GM10248 (cell line): ENCODE results near the gene RNF5.

Experiments
- CTCF ChIA-PET: fragments of 300-600 bp; sonication (Branson Sonifier 250); formaldehyde crosslinking; extraction: SDS; loops from one replicate; lab custom pipeline; 2021; ENCODE audit warnings: antibody characterized with exemption; lab: Yijun Ruan, JAX
- POLR2A ChIA-PET: fragments of 350-650 bp; sonication (Branson Sonifier 250); formaldehyde crosslinking; extraction: SDS; loops from one replicate; lab custom pipeline; 2020; ENCODE audit warnings: antibody characterized with exemption; lab: Yijun Ruan, JAX
- DNase-seq: peaks from one replicate; pipeline ENCODE4 v3.0.0; 2012; ENCODE audit errors: extremely low spot score
- TF ChIP-seq, protein P1 (sequence below): IDR thresholded peaks from 2 replicates; pipeline ENCODE4 v1.5.1; 2012; ENCODE audit warnings: mild to moderate bottlenecking, low read depth; ENCODE audit errors: extremely low read depth, missing control alignments, control extremely low read depth

Gene RNF5

DNA sequence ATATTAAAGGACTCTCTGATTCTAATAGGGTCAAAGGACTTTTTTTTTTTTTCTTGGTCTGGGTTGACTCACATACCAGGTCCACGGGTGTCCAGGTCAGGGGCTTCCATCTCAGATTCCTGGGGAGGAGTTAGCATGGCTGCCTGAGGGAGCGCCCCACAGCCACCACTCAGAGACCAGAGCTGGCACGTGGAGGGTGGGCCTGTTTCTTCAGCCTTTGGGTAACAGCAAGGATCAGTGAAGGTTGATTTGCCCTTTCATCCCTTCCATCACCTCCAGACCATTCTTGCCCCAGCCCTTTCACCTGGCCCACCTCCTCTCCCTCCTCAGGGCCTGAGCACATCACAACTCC is 20.1 kb downstream of the RNF5 start:
- TF ChIP-seq, protein P1, sequence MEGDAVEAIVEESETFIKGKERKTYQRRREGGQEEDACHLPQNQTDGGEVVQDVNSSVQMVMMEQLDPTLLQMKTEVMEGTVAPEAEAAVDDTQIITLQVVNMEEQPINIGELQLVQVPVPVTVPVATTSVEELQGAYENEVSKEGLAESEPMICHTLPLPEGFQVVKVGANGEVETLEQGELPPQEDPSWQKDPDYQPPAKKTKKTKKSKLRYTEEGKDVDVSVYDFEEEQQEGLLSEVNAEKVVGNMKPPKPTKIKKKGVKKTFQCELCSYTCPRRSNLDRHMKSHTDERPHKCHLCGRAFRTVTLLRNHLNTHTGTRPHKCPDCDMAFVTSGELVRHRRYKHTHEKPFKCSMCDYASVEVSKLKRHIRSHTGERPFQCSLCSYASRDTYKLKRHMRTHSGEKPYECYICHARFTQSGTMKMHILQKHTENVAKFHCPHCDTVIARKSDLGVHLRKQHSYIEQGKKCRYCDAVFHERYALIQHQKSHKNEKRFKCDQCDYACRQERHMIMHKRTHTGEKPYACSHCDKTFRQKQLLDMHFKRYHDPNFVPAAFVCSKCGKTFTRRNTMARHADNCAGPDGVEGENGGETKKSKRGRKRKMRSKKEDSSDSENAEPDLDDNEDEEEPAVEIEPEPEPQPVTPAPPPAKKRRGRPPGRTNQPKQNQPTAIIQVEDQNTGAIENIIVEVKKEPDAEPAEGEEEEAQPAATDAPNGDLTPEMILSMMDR = no peak
- ChIA-PET POLR2A (no interaction called here), CTCF (interaction anchor here (1.6 kb wide), 1 partner anchor 80 kb away, joined by 6 read pairs; no protein-coding TSS in a partner anchor)
- DNase-seq = no peak

GRCh38 chr6:32198866-32199265 is 20.7 kb downstream of the RNF5 start:
- TF ChIP-seq, protein P1 = no peak
- POLR2A ChIA-PET = interaction anchor here (0.7 kb wide), 1 partner anchor 17 kb away, joined by 3 read pairs; no protein-coding TSS in a partner anchor
- DNase-seq = no peak
- CTCF ChIA-PET = no interaction called here

DNA sequence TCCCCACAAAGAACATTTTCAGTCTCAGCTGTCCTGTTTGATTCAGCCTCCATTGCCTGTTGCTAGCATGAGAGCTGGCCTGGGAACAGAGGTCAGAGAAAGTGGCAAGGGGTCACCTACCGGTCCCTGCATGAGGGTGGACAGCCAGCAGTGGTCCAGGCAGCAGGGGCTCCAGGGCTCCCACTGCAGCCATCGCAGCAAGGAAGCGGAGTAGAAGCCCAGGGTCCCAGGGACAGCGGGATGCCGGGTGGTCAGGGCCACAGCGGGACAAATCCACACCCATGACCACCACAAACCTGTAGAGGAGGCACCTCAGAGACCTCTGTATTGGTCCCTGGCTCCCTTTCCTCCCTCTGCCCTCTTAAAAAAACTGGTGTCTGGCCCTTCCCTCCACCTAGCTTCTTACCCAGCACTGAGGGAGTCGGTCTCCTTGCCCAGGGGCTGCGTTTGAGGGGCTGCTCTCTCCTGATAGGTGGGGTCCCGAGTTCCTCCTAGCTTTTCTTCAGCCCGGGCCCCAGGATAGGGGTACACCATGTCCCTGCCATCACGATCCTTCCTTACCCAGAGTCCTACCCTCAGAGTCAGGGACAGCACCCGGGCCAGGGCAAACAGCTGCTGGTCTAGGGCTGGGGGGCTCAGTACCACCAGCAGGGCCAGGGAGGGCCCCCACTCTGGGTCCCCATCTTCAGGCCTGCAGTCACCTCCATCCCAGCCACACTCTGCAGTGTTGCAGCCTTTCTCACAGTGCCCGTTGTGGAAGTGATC is 22.7 kb downstream of the RNF5 start:
- TF ChIP-seq, protein P1 = no peak
- POLR2A ChIA-PET = no interaction called here
- DNase-seq = no peak
- CTCF ChIA-PET = no interaction called here

- POLR2A ChIA-PET = no interaction called here
- DNase-seq = no peak
- CTCF ChIA-PET = interaction anchor here (1.2 kb wide), 1 partner anchor 43 kb away, joined by 5 read pairs; no protein-coding TSS in a partner anchor
- TF ChIP-seq, protein P1 = no peak
Measured at GRCh38 chr6:32202186-32202585, 24.0 kb downstream of the RNF5 start.

- ChIA-PET POLR2A (interaction anchor here (0.6 kb wide), 1 partner anchor 574 kb away, joined by 6 read pairs; no protein-coding TSS in a partner anchor), CTCF (interaction anchor here (1.0 to 2.4 kb wide), 3 partner anchors 8 to 42 kb away, joined by 3 to 11 read pairs (median 5); no protein-coding TSS in a partner anchor)
- TF ChIP-seq, protein P1 = no peak
- no peak for DNase-seq
Measured at GRCh38 chr6:32203426-32204267, 25.4 kb downstream of the RNF5 start.

GRCh38 chr6:32204268-32204715 is 26.1 kb downstream of the RNF5 start:
- ChIA-PET POLR2A (no interaction called here), CTCF (interaction anchor here (0.8 to 2.4 kb wide), 3 partner anchors 9 to 157 kb away, joined by 3 to 11 read pairs (median 3); no protein-coding TSS in a partner anchor)
- TF ChIP-seq, protein P1 = no peak
- DNase-seq = no peak
